HEK293 (cell line): ENCODE measurements around the gene EMC6.

ENCODE experiments used
- CTCF ChIP-seq: fragments of 450-650 bp; formaldehyde crosslinking; IDR thresholded peaks from 2 replicates; pipeline ENCODE4 v1.5.1; 2016; ENCODE audit warnings: missing biosample characterization, missing genetic modification characterization
- HOXA7 ChIP-seq: sonication (generic); formaldehyde crosslinking; IDR thresholded peaks from 2 replicates; pipeline ENCODE4 v1.8.1; 2022; ENCODE audit warnings: missing genetic modification reagents, borderline replicate concordance
- PBX3 ChIP-seq: sonication (generic); formaldehyde crosslinking; IDR thresholded peaks from 2 replicates; pipeline ENCODE4 v1.8.1; 2022; ENCODE audit warnings: mild to moderate bottlenecking, moderate library complexity, missing genetic modification reagents
- REST ChIP-seq: fragments of 450-650 bp; formaldehyde crosslinking; IDR thresholded peaks from 2 replicates; pipeline ENCODE4 v1.5.1; 2016; ENCODE audit warnings: missing biosample characterization, missing genetic modification characterization
- SALL2 ChIP-seq: fragments of 450-650 bp; formaldehyde crosslinking; IDR thresholded peaks from 2 replicates; pipeline ENCODE4 v1.5.0; 2017; ENCODE audit warnings: missing biosample characterization, mild to moderate bottlenecking, missing genetic modification characterization, borderline replicate concordance
- ZNF23 ChIP-seq: fragments of 450-650 bp; formaldehyde crosslinking; IDR thresholded peaks from 2 replicates; pipeline ENCODE4 v1.5.1; 2016; ENCODE audit warnings: missing biosample characterization, missing genetic modification characterization, borderline replicate concordance
- ZNF561 ChIP-seq: fragments of 450-650 bp; IDR thresholded peaks from 2 replicates; pipeline ENCODE4 v1.5.1; 2018; ENCODE audit warnings: missing biosample characterization, missing genetic modification characterization, borderline replicate concordance
- ZNF585B ChIP-seq: fragments of 450-650 bp; formaldehyde crosslinking; IDR thresholded peaks from 2 replicates; pipeline ENCODE4 v1.5.1; 2016; ENCODE audit warnings: missing biosample characterization, missing genetic modification characterization

GRCh38 chr17:3719265-3719664 lies 50.7 kb downstream of the EMC6 start:
- no peak for TF ChIP-seq ZNF23 (tag by site-specific recombination)
- no peak for TF ChIP-seq PBX3 (CRISPR knock-in tag)
- no peak for TF ChIP-seq ZNF585B (tag by site-specific recombination)
- no peak for TF ChIP-seq REST (tag by site-specific recombination)
- TF ChIP-seq CTCF (tag by site-specific recombination): no peak
- no peak for TF ChIP-seq SALL2 (tag by site-specific recombination)
- no peak for TF ChIP-seq ZNF561 (tag by site-specific recombination)
- TF ChIP-seq HOXA7: no peak
